Neural progenitor cell (in vitro differentiated cells): ENCODE results near the gene RPLP1. TPM values are rescaled to one million over a fixed set of nuclear protein-coding genes. Genes with fewer than 3 reads are reported as not detected.

Source experiments
- DNase-seq: peaks from one replicate; pipeline ENCODE4 v3.0.0-alpha.2; 2016; ENCODE audit warnings: low spot score
- H2AFZ ChIP-seq: fragments of 200-600 bp; sonication (generic); replicated peaks from 2 replicates; pipeline ENCODE4 v1.6.1; 2016; ENCODE audit warnings: antibody characterized with exemption
- H3F3A ChIP-seq: fragments of 200-600 bp; sonication (generic); 2 replicates; pipeline ENCODE4 v1.6.1; 2016; ENCODE audit warnings: antibody characterized with exemption, low read depth
- H3K27ac ChIP-seq: fragments of 200-600 bp; sonication (generic); 2 replicates; pipeline ENCODE4 v1.5.1; 2016; ENCODE audit warnings: mild to moderate bottlenecking
- H3K27me3 ChIP-seq: fragments of 200-600 bp; sonication (generic); 2 replicates; pipeline ENCODE4 v1.6.1; 2016; ENCODE audit warnings: mild to moderate bottlenecking, moderate library complexity
- H3K36me3 ChIP-seq: fragments of 200-600 bp; sonication (generic); 2 replicates; pipeline ENCODE4 v1.5.1; 2016
- H3K4me1 ChIP-seq: fragments of 200-600 bp; sonication (generic); 2 replicates; pipeline ENCODE4 v1.6.1; 2016; ENCODE audit warnings: mixed run types
- H3K4me2 ChIP-seq: fragments of 200-600 bp; sonication (generic); 2 replicates; pipeline ENCODE4 v1.6.1; 2016
- H3K4me3 ChIP-seq: fragments of 200-600 bp; sonication (generic); 2 replicates; pipeline ENCODE4 v1.5.1; 2016
- H3K79me2 ChIP-seq: fragments of 200-600 bp; sonication (generic); 2 replicates; pipeline ENCODE4 v1.6.1; 2016; ENCODE audit warnings: low read depth
- H3K9ac ChIP-seq: fragments of 200-600 bp; sonication (generic); 2 replicates; pipeline ENCODE4 v1.6.1; 2016
- H3K9me3 ChIP-seq: fragments of 200-600 bp; sonication (generic); 2 replicates; pipeline ENCODE4 v1.5.1; 2016; ENCODE audit warnings: low read depth
- H4K20me1 ChIP-seq: fragments of 200-600 bp; sonication (generic); 2 replicates; pipeline ENCODE4 v1.6.1; 2016; ENCODE audit warnings: low read depth
- H3K27ac Mint-ChIP-seq: 3 replicates; pipeline ENCODE4 v1.8.0; 2021; ENCODE audit warnings: mixed read lengths
- H3K27me3 Mint-ChIP-seq: 2 replicates; pipeline ENCODE4 v1.8.0; 2022; ENCODE audit warnings: low read depth, mild to moderate bottlenecking, inconsistent platforms, moderate library complexity, mixed read lengths; ENCODE audit not compliant: insufficient read depth
- H3K36me3 Mint-ChIP-seq: 3 replicates; pipeline ENCODE4 v1.8.0; 2021; ENCODE audit warnings: mixed read lengths
- H3K4me1 Mint-ChIP-seq: 3 replicates; pipeline ENCODE4 v1.8.0; 2021; ENCODE audit warnings: mixed read lengths
- H3K4me3 Mint-ChIP-seq: 3 replicates; pipeline ENCODE4 v1.8.0; 2021; ENCODE audit warnings: mild to moderate bottlenecking, moderate library complexity, mixed read lengths
- H3K9me3 Mint-ChIP-seq: 3 replicates; pipeline ENCODE4 v1.8.0; 2020; ENCODE audit warnings: mixed read lengths
- CTCF ChIP-seq: fragments of 200-600 bp; sonication (generic); IDR thresholded peaks from 2 replicates; pipeline ENCODE4 v1.5.1; 2017; ENCODE audit warnings: antibody characterized with exemption, mild to moderate bottlenecking
- EZH2 ChIP-seq: fragments of 200-600 bp; sonication (generic); IDR thresholded peaks from 2 replicates; pipeline ENCODE4 v1.6.1; 2017; ENCODE audit warnings: antibody characterized with exemption, mild to moderate bottlenecking, moderate library complexity
- EZH2phosphoT487 ChIP-seq: fragments of 200-600 bp; sonication (generic); IDR thresholded peaks from 2 replicates; pipeline ENCODE4 v1.6.1; 2017; ENCODE audit warnings: antibody characterized with exemption
- total RNA-seq: library from RNA; depleted of rRNA; stranded (reverse); fragments of >200 nt; gene quantifications from 2 replicates; pipeline ENCODE4 v1.2.3, GENCODE V29; 2015; ENCODE audit warnings: low replicate concordance

Gene RPLP1
- total RNA-seq, 1 donor from 2014 or later: 109 TPM

GRCh38 chr15:69421498-69421897, 31.1 kb upstream of the RPLP1 start:
- Histone ChIP-seq H3K9me3 (no peaks in the 10 kb centered on the region), H3K27ac (no peak overlapping the region), H3K27me3 (no peaks in the 10 kb centered on the region), H3K79me2 (peaks cover 52% of the 10 kb centered on the region), H2AFZ (no peak overlapping the region), H3K9ac (no peak overlapping the region), H3F3A (no peaks in the 10 kb centered on the region), H3K4me3 (no peak overlapping the region), H3K4me1 (no peaks in the 10 kb centered on the region), H4K20me1 (peaks cover 39% of the 10 kb centered on the region), H3K4me2 (no peak overlapping the region), H3K36me3 (peaks cover 35% of the 10 kb centered on the region)
- Mint-ChIP-seq H3K9me3 (no peaks in the 10 kb centered on the region), H3K36me3 (peaks cover 50% of the 10 kb centered on the region), H3K4me3 (no peak overlapping the region), H3K27me3 (no peaks in the 10 kb centered on the region), H3K27ac (no peak overlapping the region), H3K4me1 (peaks cover 8% of the 10 kb centered on the region)
- DNase-seq: no peak
- no peak for TF ChIP-seq EZH2
- no peak for TF ChIP-seq EZH2phosphoT487
- no peak for TF ChIP-seq CTCF

DNA sequence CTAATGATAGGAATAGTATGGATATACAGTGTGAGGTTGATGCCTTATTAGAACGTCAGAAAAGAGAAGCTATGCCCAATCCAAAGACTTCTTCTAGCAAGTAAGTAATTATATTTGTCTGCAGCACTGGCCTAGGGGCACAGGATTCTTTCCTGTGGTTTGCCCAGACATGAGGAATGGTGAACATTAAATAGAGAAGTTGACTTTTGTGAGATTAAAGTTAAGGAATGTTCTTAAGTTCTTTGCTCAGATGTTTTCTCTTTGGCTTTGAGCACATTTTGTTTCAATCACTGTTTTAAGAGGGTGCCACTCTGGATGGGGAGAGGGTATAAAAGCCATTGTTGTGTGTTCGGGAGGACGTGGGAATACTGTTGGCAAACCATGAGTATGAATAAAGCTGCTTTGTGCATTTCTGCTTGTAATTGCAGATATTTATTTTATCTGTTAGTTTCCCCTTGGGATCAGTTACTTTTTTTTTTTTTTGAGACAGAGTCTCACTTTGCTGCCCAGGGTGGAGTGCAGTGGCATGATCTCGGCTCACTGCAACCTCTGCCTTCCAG, 30.2 kb upstream of the RPLP1 start:
- peaks cover 43% of the 10 kb centered on the region for H3K79me2 ChIP-seq

GRCh38 chr15:69424001-69424400, 28.6 kb upstream of the RPLP1 start:
- no peaks in the 10 kb centered on the region for H3F3A ChIP-seq
- Mint-ChIP-seq H3K36me3 (peaks cover 45% of the 10 kb centered on the region), H3K4me1 (no peaks in the 10 kb centered on the region), H3K27me3 (no peaks in the 10 kb centered on the region), H3K9me3 (no peaks in the 10 kb centered on the region), H3K4me3 (no peak overlapping the region), H3K27ac (no peak overlapping the region)
- H2AFZ ChIP-seq: no peak overlapping the region
- H3K4me1 ChIP-seq: no peaks in the 10 kb centered on the region
- H4K20me1 ChIP-seq: peaks cover 18% of the 10 kb centered on the region
- no peak overlapping the region for H3K4me3 ChIP-seq
- no peak for DNase-seq
- H3K27ac ChIP-seq: no peak overlapping the region
- no peaks in the 10 kb centered on the region for H3K27me3 ChIP-seq
- TF ChIP-seq EZH2phosphoT487: no peak
- H3K9me3 ChIP-seq: no peaks in the 10 kb centered on the region
- no peak overlapping the region for H3K9ac ChIP-seq
- peaks cover 33% of the 10 kb centered on the region for H3K36me3 ChIP-seq
- H3K4me2 ChIP-seq: no peak overlapping the region
- peaks cover 27% of the 10 kb centered on the region for H3K79me2 ChIP-seq

More for the DNA sequence above, 30.2 kb upstream of the RPLP1 start:
- DNase-seq: no peak
- H3K27ac ChIP-seq: no peak overlapping the region
- H3K4me2 ChIP-seq: no peak overlapping the region
- no peaks in the 10 kb centered on the region for H3F3A ChIP-seq
- no peaks in the 10 kb centered on the region for H3K27me3 Mint-ChIP-seq
- no peak overlapping the region for H3K9ac ChIP-seq
- H3K4me1 Mint-ChIP-seq: peaks cover 4% of the 10 kb centered on the region
- no peaks in the 10 kb centered on the region for H3K9me3 Mint-ChIP-seq
- no peaks in the 10 kb centered on the region for H3K4me1 ChIP-seq
- TF ChIP-seq CTCF: no peak
- TF ChIP-seq EZH2phosphoT487: no peak
- no peak for TF ChIP-seq EZH2
- H3K36me3 Mint-ChIP-seq: peaks cover 48% of the 10 kb centered on the region
- peaks cover 35% of the 10 kb centered on the region for H3K36me3 ChIP-seq
- H3K4me3 ChIP-seq: no peak overlapping the region
- H3K4me3 Mint-ChIP-seq: no peak overlapping the region
- H3K27me3 ChIP-seq: no peaks in the 10 kb centered on the region
- H4K20me1 ChIP-seq: peaks cover 32% of the 10 kb centered on the region
- no peaks in the 10 kb centered on the region for H3K9me3 ChIP-seq
- no peak overlapping the region for H2AFZ ChIP-seq
- H3K27ac Mint-ChIP-seq: no peak overlapping the region

DNA sequence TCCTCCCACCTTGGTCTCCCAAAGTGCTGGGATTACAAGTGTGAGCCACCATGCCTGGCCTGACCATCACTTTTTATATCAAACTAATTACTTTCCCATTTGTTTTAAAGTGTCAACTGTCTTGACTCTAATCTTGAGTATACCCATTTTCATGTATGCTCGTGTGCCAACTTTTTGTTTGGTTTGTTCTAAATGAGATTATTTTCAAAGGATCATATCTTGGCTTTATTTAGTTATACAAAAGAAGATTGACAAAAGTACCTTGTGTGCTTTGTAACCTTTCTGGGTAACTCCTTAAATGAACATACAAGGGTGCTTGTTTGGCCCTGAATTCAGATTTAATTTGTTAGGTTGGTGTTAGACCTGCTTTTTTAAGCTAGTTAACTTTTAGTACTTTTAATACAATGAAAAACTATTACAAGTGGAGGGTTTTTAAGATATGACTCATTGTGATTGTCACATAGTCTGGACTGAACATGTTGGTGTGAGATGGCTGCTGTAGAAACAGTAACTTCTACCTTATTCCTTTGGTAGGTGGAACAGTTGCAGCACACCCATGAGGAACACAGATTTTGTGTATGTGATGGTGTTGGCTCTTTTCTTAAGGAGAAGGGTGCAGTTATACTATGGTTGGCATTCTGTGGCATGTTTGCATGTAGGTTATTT, 27.7 kb upstream of the RPLP1 start:
- Histone ChIP-seq H2AFZ (no peak overlapping the region), H3K4me1 (no peaks in the 10 kb centered on the region), H3K4me2 (no peak overlapping the region), H4K20me1 (peaks cover 16% of the 10 kb centered on the region), H3F3A (no peaks in the 10 kb centered on the region), H3K4me3 (no peak overlapping the region), H3K9ac (no peak overlapping the region), H3K79me2 (peaks cover 18% of the 10 kb centered on the region), H3K27ac (no peak overlapping the region), H3K36me3 (peaks cover 26% of the 10 kb centered on the region), H3K9me3 (no peaks in the 10 kb centered on the region), H3K27me3 (no peaks in the 10 kb centered on the region)
- H3K27me3 Mint-ChIP-seq: no peaks in the 10 kb centered on the region
- DNase-seq: no peak
- no peaks in the 10 kb centered on the region for H3K9me3 Mint-ChIP-seq
- no peak overlapping the region for H3K4me3 Mint-ChIP-seq
- no peak for TF ChIP-seq EZH2phosphoT487
- no peak for TF ChIP-seq EZH2
- no peak for TF ChIP-seq CTCF
- no peak overlapping the region for H3K27ac Mint-ChIP-seq
- no peaks in the 10 kb centered on the region for H3K4me1 Mint-ChIP-seq
- peaks cover 43% of the 10 kb centered on the region for H3K36me3 Mint-ChIP-seq
